ENCODE data around the gene CPPED1. TPM values are rescaled to one million over a fixed set of nuclear protein-coding genes. Genes with fewer than 3 reads are reported as not detected.

The CPPED1 gene
- total RNA-seq, 1 donor from 2014 or later, result 17.8 TPM

DNA sequence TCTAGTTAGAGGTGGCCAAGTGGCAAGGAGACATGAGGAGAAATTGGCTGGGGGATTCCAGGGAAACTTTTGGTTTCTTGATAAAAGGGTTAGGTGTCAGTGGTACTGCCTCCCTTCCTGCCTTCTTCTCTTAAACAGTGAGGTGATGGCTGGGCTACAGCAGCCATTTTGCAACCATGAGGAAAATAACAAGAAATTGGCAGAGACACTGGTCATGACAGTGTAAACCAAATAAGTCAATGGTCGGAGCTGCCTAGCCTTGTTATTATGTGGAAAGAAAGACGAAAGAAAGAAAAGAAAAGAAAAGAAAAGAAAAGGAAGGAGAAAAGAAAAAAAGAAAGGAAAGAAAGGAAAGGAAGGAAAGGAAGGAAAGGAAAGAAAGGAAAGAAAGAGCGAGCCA lies 63.9 kb downstream of the CPPED1 start:
- H3K9me3 Mint-ChIP-seq (ENCODE audit: unreplicated experiment), result peaks cover 8% of the 10 kb centered on the region
- H3K27ac Mint-ChIP-seq (ENCODE audit: unreplicated experiment), result no peak overlapping the region
- no peaks in the 10 kb centered on the region for H3K4me1 Mint-ChIP-seq (ENCODE audit: unreplicated experiment)
- H3K4me3 Mint-ChIP-seq (ENCODE audit: unreplicated experiment), result no peak overlapping the region
- TF ChIP-seq CTCF (IDR thresholded peaks at IDR 0.05), result no peak
- no peak for DNase-seq (ENCODE audit: extremely low spot score, unreplicated experiment)
- peaks cover 20% of the 10 kb centered on the region for H3K36me3 Mint-ChIP-seq (ENCODE audit: unreplicated experiment)
- H3K27me3 Mint-ChIP-seq (ENCODE audit: unreplicated experiment), result no peaks in the 10 kb centered on the region

DNA sequence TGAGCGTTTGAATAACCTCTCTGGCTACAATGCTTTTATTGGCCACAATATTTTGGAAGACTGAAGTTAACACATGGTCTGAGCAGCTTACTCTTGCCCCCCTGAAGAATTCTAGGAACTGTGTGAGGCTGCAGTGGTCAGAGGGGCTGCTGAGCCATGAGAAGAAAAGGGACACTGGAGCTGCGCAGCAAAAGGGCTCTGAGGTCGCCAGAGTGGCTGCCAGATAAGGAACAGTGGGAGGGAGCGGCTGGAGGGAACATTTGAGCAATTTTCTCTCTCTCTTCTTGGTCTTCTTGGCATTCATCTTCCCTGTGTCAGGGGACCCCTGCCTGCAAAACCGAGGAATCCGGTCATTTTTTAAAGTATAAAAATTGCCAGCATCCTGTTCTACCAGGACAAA lies 66.1 kb downstream of the CPPED1 start:
- no peak for DNase-seq (ENCODE audit: extremely low spot score, unreplicated experiment)
- no peak overlapping the region for H3K27ac Mint-ChIP-seq (ENCODE audit: unreplicated experiment)
- peaks cover 10% of the 10 kb centered on the region for H3K9me3 Mint-ChIP-seq (ENCODE audit: unreplicated experiment)
- H3K27me3 Mint-ChIP-seq (ENCODE audit: unreplicated experiment), result no peaks in the 10 kb centered on the region
- TF ChIP-seq CTCF (IDR thresholded peaks at IDR 0.05), result no peak
- H3K36me3 Mint-ChIP-seq (ENCODE audit: unreplicated experiment), result peaks cover 25% of the 10 kb centered on the region
- H3K4me1 Mint-ChIP-seq (ENCODE audit: unreplicated experiment), result no peaks in the 10 kb centered on the region
- H3K4me3 Mint-ChIP-seq (ENCODE audit: unreplicated experiment), result no peak overlapping the region

DNA sequence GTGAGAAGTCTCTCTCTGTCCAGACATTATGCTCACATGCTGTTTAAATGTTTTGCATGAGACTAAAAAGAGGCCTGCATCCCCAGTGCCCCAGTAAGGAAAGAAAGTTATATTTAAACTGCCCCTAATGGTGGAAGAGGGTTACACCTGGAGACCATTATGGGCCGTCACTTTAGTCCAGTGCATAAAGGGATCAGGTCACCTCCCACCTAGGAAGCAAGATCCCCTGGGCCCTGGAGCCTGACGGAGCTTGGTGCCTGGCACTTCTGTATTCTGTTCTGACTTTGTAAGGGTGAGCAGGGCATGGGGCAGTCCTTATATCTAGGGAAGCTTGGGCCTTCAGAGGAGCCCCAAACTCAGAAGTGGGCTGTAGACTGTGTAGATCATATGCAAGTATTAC lies 67.9 kb downstream of the CPPED1 start:
- Mint-ChIP-seq H3K4me1 (ENCODE audit: unreplicated experiment) (no peaks in the 10 kb centered on the region), H3K36me3 (ENCODE audit: unreplicated experiment) (peaks cover 31% of the 10 kb centered on the region), H3K27ac (ENCODE audit: unreplicated experiment) (no peak overlapping the region), H3K4me3 (ENCODE audit: unreplicated experiment) (no peak overlapping the region), H3K27me3 (ENCODE audit: unreplicated experiment) (no peaks in the 10 kb centered on the region), H3K9me3 (ENCODE audit: unreplicated experiment) (peaks cover 15% of the 10 kb centered on the region)
- no peak for TF ChIP-seq CTCF (IDR thresholded peaks at IDR 0.05)
- DNase-seq (ENCODE audit: extremely low spot score, unreplicated experiment), result no peak

DNA sequence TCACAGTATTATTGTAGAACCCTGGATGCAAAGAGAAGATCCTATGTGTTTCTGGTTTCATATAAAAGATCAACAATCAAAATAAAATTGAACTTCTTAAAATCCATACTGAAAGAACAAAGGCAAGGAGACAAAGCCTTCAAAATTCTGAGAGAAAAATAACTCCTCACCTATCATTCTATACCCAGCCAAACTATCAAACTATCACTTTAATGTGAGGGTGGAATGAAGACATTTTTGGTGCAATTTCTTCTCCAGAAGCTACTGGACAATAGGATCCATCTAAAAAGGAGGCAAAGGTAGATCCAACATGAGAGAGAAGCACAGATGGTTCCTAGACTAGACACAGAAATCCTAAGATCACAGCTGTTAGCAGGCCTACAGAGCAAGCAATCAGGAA lies 71.1 kb downstream of the CPPED1 start:
- TF ChIP-seq CTCF (IDR thresholded peaks at IDR 0.05), result no peak
- H3K4me3 Mint-ChIP-seq (ENCODE audit: unreplicated experiment), result no peak overlapping the region
- H3K36me3 Mint-ChIP-seq (ENCODE audit: unreplicated experiment), result peaks cover 21% of the 10 kb centered on the region
- H3K4me1 Mint-ChIP-seq (ENCODE audit: unreplicated experiment), result peaks cover 31% of the 10 kb centered on the region
- no peak for DNase-seq (ENCODE audit: extremely low spot score, unreplicated experiment)
- no peaks in the 10 kb centered on the region for H3K27me3 Mint-ChIP-seq (ENCODE audit: unreplicated experiment)
- peaks cover 15% of the 10 kb centered on the region for H3K9me3 Mint-ChIP-seq (ENCODE audit: unreplicated experiment)
- no peak overlapping the region for H3K27ac Mint-ChIP-seq (ENCODE audit: unreplicated experiment)

DNA sequence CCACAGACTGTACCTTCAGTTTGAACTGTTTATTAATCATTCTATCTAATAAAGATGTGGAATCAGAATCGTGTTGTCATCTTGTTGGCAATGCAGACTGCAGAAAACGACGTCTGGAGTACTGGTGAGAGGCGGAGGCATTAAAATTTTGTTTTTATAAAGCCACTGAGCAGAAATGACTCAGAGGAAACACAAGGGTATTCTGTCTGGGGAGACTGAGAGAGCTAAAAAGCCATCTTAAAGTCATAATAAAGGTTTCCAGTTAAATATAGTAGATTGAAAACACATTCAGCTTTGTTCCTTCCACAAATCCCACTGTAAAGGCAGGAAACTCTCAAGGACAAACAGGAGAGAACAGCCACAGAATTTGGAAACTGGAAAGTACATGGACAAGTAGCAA lies 74.2 kb downstream of the CPPED1 start:
- Mint-ChIP-seq H3K27ac (ENCODE audit: unreplicated experiment) (peak overlapping the region; percentile 74), H3K27me3 (ENCODE audit: unreplicated experiment) (no peaks in the 10 kb centered on the region), H3K4me1 (ENCODE audit: unreplicated experiment) (peaks cover 31% of the 10 kb centered on the region), H3K9me3 (ENCODE audit: unreplicated experiment) (peaks cover 16% of the 10 kb centered on the region), H3K36me3 (ENCODE audit: unreplicated experiment) (peaks cover 16% of the 10 kb centered on the region), H3K4me3 (ENCODE audit: unreplicated experiment) (no peak overlapping the region)
- TF ChIP-seq CTCF (IDR thresholded peaks at IDR 0.05), result no peak
- no peak for DNase-seq (ENCODE audit: extremely low spot score, unreplicated experiment)

Data from osteocyte (in vitro differentiated cells).